A673 (cell line): ENCODE measurements around the gene NR6A1. TPM values are rescaled to one million over a fixed set of nuclear protein-coding genes. Genes with fewer than 3 reads are reported as not detected.
"Not testable (repeated sequence)": the region's sequence is repeated elsewhere in the genome, so short reads cannot be mapped to it uniquely, and the experiment has no call there.

Experiments used
- BruUV-seq: library from RNA; stranded (reverse); fragments of 400-500 nt; replicated peaks from 2 replicates; lab custom pipeline; 2021; lab: Mats Ljungman, UMichigan
- CTCF ChIA-PET: fragments of 300-600 bp; sonication (Branson Sonifier 250); formaldehyde crosslinking; loops from one replicate; lab custom pipeline; 2022; ENCODE audit warnings: antibody characterized with exemption; lab: Charles Lee
- POLR2A ChIA-PET: fragments of 300-600 bp; sonication (Branson Sonifier 250); formaldehyde crosslinking; loops from one replicate; lab custom pipeline; 2022; ENCODE audit warnings: antibody characterized with exemption; ENCODE audit not compliant: low non-redundant PET; lab: Charles Lee
- DNase-seq: peaks from one replicate; pipeline ENCODE4 v3.0.0-alpha.2; 2015; ENCODE audit warnings: low spot score
- H3K27ac ChIP-seq: fragments of 200-600 bp; sonication (generic); 2 replicates; pipeline ENCODE4 v1.5.1; 2016; ENCODE audit warnings: mixed run types, low read depth, mild to moderate bottlenecking, mixed read lengths, antibody characterized with exemption, low read length; ENCODE audit not compliant: poor library complexity, severe bottlenecking
- H3K27me3 ChIP-seq: fragments of 200-600 bp; sonication (generic); replicated peaks from 2 replicates; pipeline ENCODE4 v1.6.1; 2017; ENCODE audit warnings: mixed run types, low read depth, mild to moderate bottlenecking, mixed read lengths, antibody characterized with exemption, low read length; ENCODE audit not compliant: insufficient read depth, poor library complexity
- H3K36me3 ChIP-seq: fragments of 200-600 bp; sonication (generic); 2 replicates; pipeline ENCODE4 v1.6.1; 2016; ENCODE audit warnings: mixed run types, mild to moderate bottlenecking, mixed read lengths, antibody characterized with exemption, low read length; ENCODE audit not compliant: insufficient read depth, poor library complexity, severe bottlenecking
- H3K4me1 ChIP-seq: fragments of 200-600 bp; sonication (generic); 2 replicates; pipeline ENCODE4 v1.6.1; 2017; ENCODE audit warnings: mixed run types, mild to moderate bottlenecking, mixed read lengths, antibody characterized with exemption, low read length; ENCODE audit not compliant: insufficient read depth, poor library complexity, severe bottlenecking
- H3K4me3 ChIP-seq: fragments of 200-600 bp; sonication (generic); 2 replicates; pipeline ENCODE4 v1.5.1; 2016; ENCODE audit warnings: low read depth, mixed run types, mild to moderate bottlenecking, mixed read lengths, low read length; ENCODE audit not compliant: poor library complexity, severe bottlenecking
- H3K9me3 ChIP-seq: fragments of 200-600 bp; sonication (generic); 2 replicates; pipeline ENCODE4 v1.6.1; 2016; ENCODE audit warnings: mixed run types, low read depth, mild to moderate bottlenecking, mixed read lengths, antibody characterized with exemption, low read length; ENCODE audit not compliant: poor library complexity, severe bottlenecking
- CTCF ChIP-seq: fragments of 300-800, 200-600 bp; sonication (generic); conservative IDR thresholded peaks from 2 replicates; pipeline ENCODE4 v1.5.1; 2017; ENCODE audit warnings: low read depth, mild to moderate bottlenecking, antibody characterized with exemption, low read length, moderate library complexity, mixed read lengths
- EZH2 ChIP-seq: fragments of 200-600 bp; sonication (generic); IDR thresholded peaks from 2 replicates; pipeline ENCODE4 v1.6.1; 2017; ENCODE audit warnings: borderline replicate concordance, low read depth, mild to moderate bottlenecking, mixed read lengths, antibody characterized with exemption, low read length; ENCODE audit not compliant: poor library complexity, severe bottlenecking
- intact Hi-C: fragments of 100-400 bp; cut with micrococcal nuclease; formaldehyde crosslinking; loops from one replicate; pipeline ENCODE4 v1.10.0; 2022; ENCODE audit not compliant: unreplicated experiment
- total RNA-seq: library from RNA; stranded (reverse); gene quantifications from 2 replicates; pipeline ENCODE4 v1.2.3, GENCODE V29; 2021

Gene NR6A1
- total RNA-seq, 1 experiment from 2014 or later = 5.3 TPM

GRCh38 chr9:124741149-124741548 is 30.0 kb downstream of the NR6A1 start:
- H3K4me3 ChIP-seq = no peak overlapping the region
- intact Hi-C loops = no loop called here
- no peaks in the 10 kb centered on the region for H3K27me3 ChIP-seq
- no peak overlapping the region for H3K27ac ChIP-seq
- TF ChIP-seq CTCF = no peak
- TF ChIP-seq EZH2 = no peak
- DNase-seq = no peak
- H3K36me3 ChIP-seq = no peaks in the 10 kb centered on the region
- peaks cover 4% of the 10 kb centered on the region for H3K4me1 ChIP-seq
- H3K9me3 ChIP-seq = no peaks in the 10 kb centered on the region
- no TSS peak for BruUV-seq
- ChIA-PET CTCF (no interaction called here), POLR2A (no interaction called here)

- intact Hi-C loops = no loop called here
These were observed 31.8 kb downstream of the NR6A1 start for GRCh38 chr9:124739360-124739759.

DNA sequence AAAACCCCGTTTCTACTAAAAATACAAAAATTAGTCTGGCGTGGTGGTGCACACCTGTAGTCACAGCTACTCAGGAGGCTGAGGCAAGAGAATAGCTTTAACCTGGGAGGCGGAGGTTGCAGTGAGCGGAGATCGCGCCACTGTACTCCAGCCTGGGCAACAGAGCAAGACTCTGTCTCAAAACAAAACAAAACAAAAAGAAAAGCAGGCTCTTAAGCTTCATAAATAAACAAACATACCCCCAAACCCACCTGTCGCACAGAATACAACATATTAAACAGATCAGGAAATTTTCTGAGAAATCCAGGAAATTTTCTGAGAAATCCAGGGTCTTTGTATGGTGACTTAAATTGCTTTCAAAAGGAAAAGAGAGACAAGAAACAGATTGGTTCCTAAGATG is 33.0 kb downstream of the NR6A1 start:
- H3K4me1 ChIP-seq, POLR2A ChIA-PET, CTCF ChIA-PET: not testable (repeated sequence)

More at GRCh38 chr9:124739360-124739759, 31.8 kb downstream of the NR6A1 start:
- TF ChIP-seq CTCF (no peak), EZH2 (no peak)
- no peaks in the 10 kb centered on the region for H3K36me3 ChIP-seq
- POLR2A ChIA-PET = no interaction called here
- no peak overlapping the region for H3K4me3 ChIP-seq
- H3K4me1 ChIP-seq = peaks cover 12% of the 10 kb centered on the region
- DNase-seq = no peak
- H3K27me3 ChIP-seq = no peaks in the 10 kb centered on the region
- H3K9me3 ChIP-seq = no peaks in the 10 kb centered on the region
- BruUV-seq = no TSS peak
- H3K27ac ChIP-seq = no peak overlapping the region
- CTCF ChIA-PET = no interaction called here

GRCh38 chr9:124735121-124735520 is 36.0 kb downstream of the NR6A1 start:
- ChIA-PET POLR2A (no interaction called here), CTCF (interaction anchor here (0.6 kb wide), 1 partner anchor 20 kb away, joined by 3 read pairs; no protein-coding TSS in a partner anchor)
- Histone ChIP-seq H3K9me3 (no peaks in the 10 kb centered on the region), H3K36me3 (peaks cover 6% of the 10 kb centered on the region), H3K4me3 (no peak overlapping the region), H3K4me1 (peaks cover 8% of the 10 kb centered on the region), H3K27ac (no peak overlapping the region), H3K27me3 (no peaks in the 10 kb centered on the region)
- no TSS peak for BruUV-seq
- DNase-seq = no peak
- intact Hi-C loops = no loop called here
- TF ChIP-seq EZH2 (no peak), CTCF (no peak)

More for the DNA sequence above, 33.0 kb downstream of the NR6A1 start:
- H3K27me3 ChIP-seq, H3K4me3 ChIP-seq, H3K9me3 ChIP-seq, intact Hi-C loops, BruUV-seq, H3K27ac ChIP-seq, DNase-seq, H3K36me3 ChIP-seq: not testable (repeated sequence)

DNA sequence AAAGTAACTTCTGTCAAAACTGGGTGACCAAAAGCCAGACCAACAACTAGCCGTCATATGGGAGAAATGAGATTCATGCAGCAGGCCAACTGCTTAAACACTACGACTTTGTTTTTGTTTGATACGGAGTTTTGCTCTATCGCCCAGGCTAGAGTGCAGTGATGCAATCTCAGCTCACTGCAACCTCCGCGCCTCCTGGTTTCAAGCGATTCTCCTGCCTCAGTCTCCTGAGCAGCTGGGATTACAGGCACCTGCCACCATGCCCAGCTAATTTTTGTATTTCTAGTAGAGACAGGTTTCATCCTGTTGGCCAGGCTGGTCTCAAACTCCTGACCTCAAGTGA is 36.4 kb downstream of the NR6A1 start:
- POLR2A ChIA-PET, BruUV-seq, H3K4me3 ChIP-seq, H3K4me1 ChIP-seq, H3K27me3 ChIP-seq, intact Hi-C loops, H3K27ac ChIP-seq, H3K9me3 ChIP-seq, CTCF ChIA-PET, H3K36me3 ChIP-seq, DNase-seq: not testable (repeated sequence)
